Measurements from ENCODE around the gene SCRN3. TPM values are rescaled to one million over a fixed set of nuclear protein-coding genes. Genes with fewer than 3 reads are reported as not detected.

SCRN3 gene
- total RNA-seq, 4 donors from 2014 or later = 22.2 to 30.4 (median 26.8) TPM

GRCh38 chr2:174442546-174443510, 47.3 kb downstream of the SCRN3 start:
- no peaks in the 10 kb centered on the region for H3K27me3 ChIP-seq
- H3K9me3 ChIP-seq = no peaks in the 10 kb centered on the region
- H3K4me3 ChIP-seq = no peak overlapping the region
- no peak overlapping the region for H3K27ac ChIP-seq
- H3K4me1 ChIP-seq = peaks cover 0 to 16% (median 0%) of the 10 kb centered on the region in 3 donors
- peaks cover 0 to 63% of the 10 kb centered on the region in 2 donors for H3K36me3 ChIP-seq
- ATAC-seq = no peak
- WGBS, 2 donors (ENCODE audit: low coverage in 1 of 2) = 52 to 69% methylated on average over 2 to 3 of the region's 3 CpGs
- TF ChIP-seq, protein P1, sequence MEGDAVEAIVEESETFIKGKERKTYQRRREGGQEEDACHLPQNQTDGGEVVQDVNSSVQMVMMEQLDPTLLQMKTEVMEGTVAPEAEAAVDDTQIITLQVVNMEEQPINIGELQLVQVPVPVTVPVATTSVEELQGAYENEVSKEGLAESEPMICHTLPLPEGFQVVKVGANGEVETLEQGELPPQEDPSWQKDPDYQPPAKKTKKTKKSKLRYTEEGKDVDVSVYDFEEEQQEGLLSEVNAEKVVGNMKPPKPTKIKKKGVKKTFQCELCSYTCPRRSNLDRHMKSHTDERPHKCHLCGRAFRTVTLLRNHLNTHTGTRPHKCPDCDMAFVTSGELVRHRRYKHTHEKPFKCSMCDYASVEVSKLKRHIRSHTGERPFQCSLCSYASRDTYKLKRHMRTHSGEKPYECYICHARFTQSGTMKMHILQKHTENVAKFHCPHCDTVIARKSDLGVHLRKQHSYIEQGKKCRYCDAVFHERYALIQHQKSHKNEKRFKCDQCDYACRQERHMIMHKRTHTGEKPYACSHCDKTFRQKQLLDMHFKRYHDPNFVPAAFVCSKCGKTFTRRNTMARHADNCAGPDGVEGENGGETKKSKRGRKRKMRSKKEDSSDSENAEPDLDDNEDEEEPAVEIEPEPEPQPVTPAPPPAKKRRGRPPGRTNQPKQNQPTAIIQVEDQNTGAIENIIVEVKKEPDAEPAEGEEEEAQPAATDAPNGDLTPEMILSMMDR (IDR thresholded peaks at IDR 0.05) = no peak
- TF ChIP-seq POLR2A (IDR thresholded peaks at IDR 0.05) = no peak
- TF ChIP-seq POLR2AphosphoS5 (IDR thresholded peaks at IDR 0.05) = no peak
- no peak for TF ChIP-seq EP300 (IDR thresholded peaks at IDR 0.05)

DNA sequence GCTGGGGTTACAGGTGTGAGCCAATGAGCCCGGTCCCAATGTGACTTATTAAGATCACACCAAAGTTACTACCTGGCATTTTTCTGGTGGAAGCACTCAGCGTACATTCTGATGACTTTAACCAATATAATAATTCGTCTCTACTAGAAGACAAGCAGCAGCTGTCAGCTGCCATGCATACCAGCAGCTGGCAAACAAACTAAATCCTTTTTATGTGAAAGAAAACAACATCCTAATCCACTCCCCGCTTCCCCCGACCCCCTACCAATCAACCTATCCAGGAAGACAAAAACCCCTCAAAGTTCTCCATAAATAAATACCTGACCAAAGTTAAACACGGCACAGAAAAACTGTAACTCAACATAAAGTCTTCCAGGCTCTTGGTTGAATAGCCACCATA, 49.2 kb downstream of the SCRN3 start:
- Histone ChIP-seq H3K27ac (no peak overlapping the region), H3K36me3 (peaks cover 0 to 60% of the 10 kb centered on the region in 2 donors), H3K4me3 (no peak overlapping the region), H3K9me3 (no peaks in the 10 kb centered on the region), H3K4me1 (peaks cover 0 to 16% (median 0%) of the 10 kb centered on the region in 3 donors), H3K27me3 (no peaks in the 10 kb centered on the region)
- TF ChIP-seq POLR2A (IDR thresholded peaks at IDR 0.05) = no peak
- TF ChIP-seq, protein P1 (IDR thresholded peaks at IDR 0.05) = no peak
- TF ChIP-seq POLR2AphosphoS5 (IDR thresholded peaks at IDR 0.05) = no peak
- no peak for TF ChIP-seq EP300 (IDR thresholded peaks at IDR 0.05)
- WGBS, 2 donors (ENCODE audit: low coverage in 1 of 2) = 48 to 72% methylated on average over 3 to 6 of the region's 6 CpGs
- ATAC-seq = no peak

DNA sequence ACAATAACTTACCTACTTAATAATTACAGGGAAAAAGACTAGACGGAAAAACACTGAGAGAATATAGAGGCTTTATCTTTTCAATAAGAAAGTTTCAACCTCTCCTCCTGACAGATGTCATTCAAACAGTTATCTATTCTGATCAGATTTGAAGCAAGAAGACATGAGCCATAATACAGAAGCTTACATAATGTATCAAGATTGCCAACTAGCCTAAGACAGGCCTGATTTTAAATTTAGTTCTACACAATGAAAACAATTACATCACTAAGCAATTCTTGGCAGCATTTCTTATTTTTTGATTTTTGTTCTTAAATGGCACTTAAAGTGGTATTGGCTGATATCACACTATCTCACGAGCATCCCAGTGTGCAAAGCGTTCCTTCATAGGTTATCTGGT, 49.7 kb downstream of the SCRN3 start:
- H3K27me3 ChIP-seq = no peaks in the 10 kb centered on the region
- no peak overlapping the region for H3K4me3 ChIP-seq
- no peak for ATAC-seq
- no peaks in the 10 kb centered on the region for H3K9me3 ChIP-seq
- peaks cover 0 to 61% of the 10 kb centered on the region in 2 donors for H3K36me3 ChIP-seq
- TF ChIP-seq EP300 (IDR thresholded peaks at IDR 0.05) (no peak), POLR2AphosphoS5 (IDR thresholded peaks at IDR 0.05) (no peak), POLR2A (IDR thresholded peaks at IDR 0.05) (no peak)
- TF ChIP-seq, protein P1 (IDR thresholded peaks at IDR 0.05) = no peak
- WGBS, 2 donors (ENCODE audit: low coverage in 1 of 2) = 54 to 62% methylated on average over 3 of the region's 3 CpGs
- H3K4me1 ChIP-seq = peaks cover 0 to 16% (median 0%) of the 10 kb centered on the region in 3 donors
- no peak overlapping the region for H3K27ac ChIP-seq

DNA sequence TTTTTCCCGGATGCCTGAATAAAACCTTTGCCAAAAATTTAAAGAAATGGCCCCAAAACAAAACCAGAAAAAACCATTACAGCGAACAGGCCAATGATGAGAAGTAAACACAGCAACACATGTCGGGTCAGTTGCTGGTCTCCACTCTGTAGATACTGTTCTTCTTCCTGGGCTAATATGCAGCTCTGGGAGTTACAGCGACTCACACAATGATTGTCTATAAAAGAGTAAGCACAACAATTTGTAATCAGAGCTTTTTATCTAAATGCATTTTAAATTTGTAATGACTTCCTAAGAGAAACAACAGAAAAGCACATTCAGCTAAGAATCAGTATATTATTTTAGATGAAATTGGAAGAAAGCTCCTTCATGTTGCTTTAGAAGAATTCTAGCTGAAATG, 51.0 kb downstream of the SCRN3 start:
- 84 to 86% methylated on average over 4 of the region's 4 CpGs for WGBS, 2 donors (ENCODE audit: low coverage in 1 of 2)
- TF ChIP-seq POLR2A (IDR thresholded peaks at IDR 0.05) (no peak), POLR2AphosphoS5 (IDR thresholded peaks at IDR 0.05) (no peak), EP300 (IDR thresholded peaks at IDR 0.05) (no peak)
- TF ChIP-seq, protein P1 (IDR thresholded peaks at IDR 0.05) = no peak
- H3K27me3 ChIP-seq = no peaks in the 10 kb centered on the region
- H3K36me3 ChIP-seq = peaks cover 0 to 73% of the 10 kb centered on the region in 2 donors
- no peak for ATAC-seq
- peaks cover 0 to 16% (median 0%) of the 10 kb centered on the region in 3 donors for H3K4me1 ChIP-seq
- no peak overlapping the region for H3K4me3 ChIP-seq
- no peak overlapping the region for H3K27ac ChIP-seq
- H3K9me3 ChIP-seq = no peaks in the 10 kb centered on the region
